SU-DHL-6 (cell line): ENCODE data around the gene AFF3.

Experiments used
- H2AFZ ChIP-seq: fragments of 200-600 bp; sonication (generic); 2 replicates; pipeline ENCODE4 v1.6.1; 2014; ENCODE audit warnings: low read depth, mild to moderate bottlenecking, moderate library complexity, mixed read lengths, antibody characterized with exemption, low read length; ENCODE audit not compliant: severe bottlenecking
- H3F3A ChIP-seq: fragments of 200-600 bp; shearing (Covaris generic); 2 replicates; pipeline ENCODE4 v1.6.0; 2016; ENCODE audit warnings: antibody characterized with exemption, mild to moderate bottlenecking; ENCODE audit not compliant: insufficient read depth
- H3K27ac ChIP-seq: fragments of 200-600 bp; sonication (generic); 2 replicates; pipeline ENCODE4 v1.5.1; 2016; ENCODE audit warnings: low read depth, mild to moderate bottlenecking, low read length, moderate library complexity, mixed read lengths
- H3K27me3 ChIP-seq: fragments of 200-600 bp; sonication (generic), shearing (Covaris generic); 2 replicates; pipeline ENCODE4 v1.6.0; 2014; ENCODE audit warnings: mild to moderate bottlenecking, low read length
- H3K36me3 ChIP-seq: fragments of 200-600 bp; sonication (generic); 2 replicates; pipeline ENCODE4 v1.6.1; 2014; ENCODE audit warnings: mild to moderate bottlenecking, low read length, mixed read lengths
- H3K4me2 ChIP-seq: fragments of 300-600, 200-600 bp; shearing (Covaris generic), sonication (generic); 2 replicates; pipeline ENCODE4 v1.6.0; 2014; ENCODE audit warnings: low read length, low read depth, mild to moderate bottlenecking; ENCODE audit not compliant: poor library complexity, severe bottlenecking
- H3K4me3 ChIP-seq: fragments of 200-600 bp; sonication (generic); 2 replicates; pipeline ENCODE4 v1.5.1; 2014; ENCODE audit warnings: antibody characterized with exemption, low read length, mild to moderate bottlenecking, mixed read lengths; ENCODE audit not compliant: insufficient read depth, poor library complexity, severe bottlenecking
- H3K79me2 ChIP-seq: fragments of 200-600 bp; sonication (generic); 2 replicates; pipeline ENCODE4 v1.6.1; 2014; ENCODE audit warnings: mild to moderate bottlenecking, low read length, moderate library complexity; ENCODE audit not compliant: insufficient read depth
- H3K9ac ChIP-seq: fragments of 200-600 bp; sonication (generic); 2 replicates; pipeline ENCODE4 v1.7.0; 2014; ENCODE audit warnings: mild to moderate bottlenecking, low read length
- H3K9me2 ChIP-seq: fragments of 200-600 bp; sonication (generic); replicated peaks from 2 replicates; pipeline ENCODE4 v1.6.1; 2014; ENCODE audit warnings: low read length; ENCODE audit not compliant: insufficient read depth
- H3K9me3 ChIP-seq: fragments of 200-600 bp; sonication (generic); 2 replicates; pipeline ENCODE4 v1.6.1; 2014; ENCODE audit warnings: low read length, mixed read lengths; ENCODE audit not compliant: insufficient read depth
- H4K20me1 ChIP-seq: fragments of 200-600 bp; sonication (generic); 2 replicates; pipeline ENCODE4 v1.6.1; 2014; ENCODE audit warnings: low read depth, mild to moderate bottlenecking, antibody characterized with exemption, low read length, moderate library complexity, mixed read lengths
- EZH2phosphoT487 ChIP-seq: fragments of 200-600 bp; sonication (generic), shearing (Covaris generic); conservative IDR thresholded peaks from 2 replicates; pipeline ENCODE4 v1.6.1; 2018; ENCODE audit warnings: mild to moderate bottlenecking, antibody characterized with exemption, low read length, moderate library complexity, mixed read lengths
- TF ChIP-seq, protein P1 (sequence below): fragments of 200-600 bp; sonication (generic); IDR thresholded peaks from one replicate; pipeline ENCODE4 v1.5.1; 2017; ENCODE audit warnings: antibody characterized with exemption, mild to moderate bottlenecking, low read length, moderate library complexity; ENCODE audit not compliant: insufficient read depth, poor library complexity, severe bottlenecking

The AFF3 gene

GRCh38 chr2:99697811-99698568 is 444.4 kb downstream of the AFF3 start:
- TF ChIP-seq, protein P1, sequence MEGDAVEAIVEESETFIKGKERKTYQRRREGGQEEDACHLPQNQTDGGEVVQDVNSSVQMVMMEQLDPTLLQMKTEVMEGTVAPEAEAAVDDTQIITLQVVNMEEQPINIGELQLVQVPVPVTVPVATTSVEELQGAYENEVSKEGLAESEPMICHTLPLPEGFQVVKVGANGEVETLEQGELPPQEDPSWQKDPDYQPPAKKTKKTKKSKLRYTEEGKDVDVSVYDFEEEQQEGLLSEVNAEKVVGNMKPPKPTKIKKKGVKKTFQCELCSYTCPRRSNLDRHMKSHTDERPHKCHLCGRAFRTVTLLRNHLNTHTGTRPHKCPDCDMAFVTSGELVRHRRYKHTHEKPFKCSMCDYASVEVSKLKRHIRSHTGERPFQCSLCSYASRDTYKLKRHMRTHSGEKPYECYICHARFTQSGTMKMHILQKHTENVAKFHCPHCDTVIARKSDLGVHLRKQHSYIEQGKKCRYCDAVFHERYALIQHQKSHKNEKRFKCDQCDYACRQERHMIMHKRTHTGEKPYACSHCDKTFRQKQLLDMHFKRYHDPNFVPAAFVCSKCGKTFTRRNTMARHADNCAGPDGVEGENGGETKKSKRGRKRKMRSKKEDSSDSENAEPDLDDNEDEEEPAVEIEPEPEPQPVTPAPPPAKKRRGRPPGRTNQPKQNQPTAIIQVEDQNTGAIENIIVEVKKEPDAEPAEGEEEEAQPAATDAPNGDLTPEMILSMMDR, result no peak
- TF ChIP-seq EZH2phosphoT487, result no peak
- H2AFZ ChIP-seq, result no peak overlapping the region
- H3K4me3 ChIP-seq, result no peak overlapping the region
- H3F3A ChIP-seq, result no peaks in the 10 kb centered on the region
- no peaks in the 10 kb centered on the region for H3K79me2 ChIP-seq
- H3K27me3 ChIP-seq, result no peaks in the 10 kb centered on the region
- H3K9ac ChIP-seq, result no peak overlapping the region
- no peaks in the 10 kb centered on the region for H3K9me2 ChIP-seq
- H3K9me3 ChIP-seq, result no peaks in the 10 kb centered on the region
- H3K4me2 ChIP-seq, result no peak overlapping the region
- no peak overlapping the region for H3K27ac ChIP-seq
- no peaks in the 10 kb centered on the region for H3K36me3 ChIP-seq
- no peaks in the 10 kb centered on the region for H4K20me1 ChIP-seq

- H2AFZ ChIP-seq, result no peak overlapping the region
Measured at GRCh38 chr2:99695944-99696253, 446.5 kb downstream of the AFF3 start.

DNA sequence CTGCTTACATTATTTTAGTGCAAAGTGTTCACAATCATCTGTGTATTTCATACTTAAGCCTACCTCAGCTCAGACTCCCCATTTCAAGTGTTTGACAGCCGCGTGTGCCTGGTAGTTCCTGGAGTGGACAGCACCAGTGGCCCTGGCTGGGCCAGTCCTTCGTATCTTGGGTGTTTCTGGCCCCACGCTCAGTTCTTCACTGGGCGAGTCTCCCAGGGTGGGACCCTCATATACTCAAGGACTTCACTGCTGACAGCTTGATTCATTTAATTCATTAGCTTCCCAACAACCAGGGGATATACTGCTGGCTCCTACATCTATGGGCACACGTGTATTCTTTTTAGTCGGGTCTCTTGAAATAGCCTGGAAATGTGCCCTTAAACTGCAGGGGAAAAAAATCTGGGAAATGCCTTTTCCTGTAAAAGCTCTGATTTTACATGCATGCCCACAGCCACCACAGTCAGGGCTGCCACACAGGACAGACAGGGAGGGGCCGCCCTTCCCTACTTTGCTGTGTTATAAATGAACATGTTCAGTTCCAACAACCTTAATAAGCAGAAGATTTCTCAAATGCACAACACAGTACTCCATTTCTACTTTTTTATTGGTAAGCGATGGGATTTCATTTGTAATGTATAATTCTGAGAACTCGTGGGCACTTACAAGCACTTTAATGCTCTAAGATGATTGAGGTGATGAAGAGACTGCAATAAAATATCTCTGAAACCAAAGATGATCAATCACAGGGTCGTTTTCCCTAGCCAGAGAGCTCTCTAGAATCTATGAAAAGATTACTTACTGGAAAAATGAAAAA is 447.1 kb downstream of the AFF3 start:
- Histone ChIP-seq H4K20me1 (no peaks in the 10 kb centered on the region), H3K36me3 (no peaks in the 10 kb centered on the region), H3K9me3 (no peaks in the 10 kb centered on the region), H2AFZ (no peak overlapping the region), H3K27ac (no peak overlapping the region), H3K27me3 (no peaks in the 10 kb centered on the region), H3K79me2 (no peaks in the 10 kb centered on the region), H3K9me2 (no peaks in the 10 kb centered on the region), H3K4me3 (no peak overlapping the region), H3K4me2 (no peak overlapping the region), H3F3A (no peaks in the 10 kb centered on the region), H3K9ac (no peak overlapping the region)
- no peak for TF ChIP-seq EZH2phosphoT487
- TF ChIP-seq, protein P1, result no peak

More at GRCh38 chr2:99695944-99696253, 446.5 kb downstream of the AFF3 start:
- Histone ChIP-seq H4K20me1 (no peaks in the 10 kb centered on the region), H3K9me3 (no peaks in the 10 kb centered on the region), H3F3A (no peaks in the 10 kb centered on the region), H3K9ac (no peak overlapping the region), H3K27ac (no peak overlapping the region), H3K27me3 (no peaks in the 10 kb centered on the region), H3K9me2 (no peaks in the 10 kb centered on the region), H3K4me2 (no peak overlapping the region), H3K79me2 (no peaks in the 10 kb centered on the region), H3K4me3 (no peak overlapping the region), H3K36me3 (no peaks in the 10 kb centered on the region)
- TF ChIP-seq, protein P1, result no peak
- no peak for TF ChIP-seq EZH2phosphoT487
